Endothelial cell of umbilical vein (primary cell): Measurements from ENCODE around the gene CHST11. TPM values are rescaled to one million over a fixed set of nuclear protein-coding genes. Genes with fewer than 3 reads are reported as not detected.

ENCODE experiments used
- BruUV-seq: library from RNA; stranded (reverse); fragments of 400-500 nt; replicated peaks from 2 replicates; lab custom pipeline; 2021; lab: Mats Ljungman, UMichigan
- CTCF ChIA-PET: fragments of 300-600, 350-600 bp; sonication (Branson Sonifier 250); formaldehyde crosslinking; loops from one replicate; lab custom pipeline; 2021; ENCODE audit warnings: antibody characterized with exemption, inconsistent platforms; lab: Charles Lee
- POLR2A ChIA-PET: fragments of 300-600, 350-600 bp; sonication (Branson Sonifier 250); formaldehyde crosslinking; loops from one replicate; lab custom pipeline; 2021; ENCODE audit warnings: antibody characterized with exemption, inconsistent platforms; lab: Charles Lee
- DNase-seq: peaks from one replicate; pipeline ENCODE4 v3.0.0-alpha.2; 2011; ENCODE audit warnings: low read depth, low spot score
- FAIRE-seq: peaks from 2 replicates; lab custom pipeline; 2011; peaks lifted over from hg19 to GRCh38; lab: Jason Lieb, UNC
- H2AFZ ChIP-seq: 2 replicates; pipeline ENCODE4 v1.6.0; 2012; ENCODE audit warnings: low read depth, low read length, control low read depth, inconsistent platforms
- H3K27ac ChIP-seq: 2 replicates; pipeline ENCODE4 v1.5.1; 2011; ENCODE audit warnings: low read depth, mild to moderate bottlenecking, control low read depth, low read length, moderate library complexity; ENCODE audit not compliant: insufficient read depth
- H3K27me3 ChIP-seq, 2 experiments: 2 replicates each; pipeline versions ENCODE4 v1.6.0 to v1.6.1; 2011; ENCODE audit warnings: low read length in 2 of 2, mixed read lengths in 1 of 2; ENCODE audit not compliant: control insufficient read depth in 2 of 2, insufficient read depth in 2 of 2
- H3K36me3 ChIP-seq, 2 experiments: 2 replicates in 1 of 2; 3 replicates in 1 of 2; pipeline ENCODE4 v1.5.1; 2011; ENCODE audit warnings: low read length in 2 of 2, mild to moderate bottlenecking in 1 of 2, moderate library complexity in 1 of 2; ENCODE audit not compliant: control insufficient read depth in 2 of 2, insufficient read depth in 2 of 2; ENCODE audit errors: extremely low read depth in 1 of 2
- H3K4me1 ChIP-seq: 3 replicates; pipeline ENCODE4 v1.5.1; 2011; ENCODE audit warnings: mild to moderate bottlenecking, low read length; ENCODE audit not compliant: control insufficient read depth, insufficient read depth; ENCODE audit errors: extremely low read depth
- H3K4me2 ChIP-seq: 2 replicates; pipeline ENCODE4 v1.6.1; 2011; ENCODE audit warnings: low read length, control low read depth, mixed read lengths; ENCODE audit not compliant: insufficient read depth
- H3K4me3 ChIP-seq, 3 experiments: fragments of 200-600 bp in 1 of 3; sonication (generic), shearing (Covaris generic) in 1 of 3; replicated peaks in 1 of 3; 2 replicates each; pipeline ENCODE4 v1.5.1; 2011 to 2016; ENCODE audit warnings: control low read depth in 3 of 3, low read length in 3 of 3, mild to moderate bottlenecking in 2 of 3, inconsistent platforms in 1 of 3, low read depth in 1 of 3, moderate library complexity in 1 of 3; ENCODE audit not compliant: insufficient read depth in 1 of 3
- H3K79me2 ChIP-seq: 2 replicates; pipeline ENCODE4 v1.6.0; 2012; ENCODE audit warnings: low read length, inconsistent platforms; ENCODE audit not compliant: control insufficient read depth, insufficient read depth
- H3K9ac ChIP-seq: replicated peaks from 2 replicates; pipeline ENCODE3; 2011; ENCODE audit warnings: low read length, control low read depth; ENCODE audit not compliant: insufficient read depth; ENCODE audit errors: extremely low read depth
- H3K9me1 ChIP-seq: replicated peaks from 3 replicates; pipeline ENCODE4 v1.6.0; 2011; ENCODE audit warnings: mild to moderate bottlenecking, low read length; ENCODE audit not compliant: control insufficient read depth, insufficient read depth; ENCODE audit errors: extremely low read depth
- H3K9me3 ChIP-seq: replicated peaks from 2 replicates; pipeline ENCODE4 v1.5.1; 2012; ENCODE audit warnings: low read length, inconsistent platforms; ENCODE audit not compliant: control insufficient read depth, insufficient read depth
- H4K20me1 ChIP-seq: replicated peaks from 2 replicates; pipeline ENCODE3; 2011; ENCODE audit warnings: mild to moderate bottlenecking, low read length; ENCODE audit not compliant: control insufficient read depth, insufficient read depth; ENCODE audit errors: extremely low read depth
- EZH2 ChIP-seq: IDR thresholded peaks from 2 replicates; pipeline ENCODE4 v1.6.1; 2012; ENCODE audit warnings: borderline replicate concordance, low read depth, mild to moderate bottlenecking, moderate library complexity, low read length, inconsistent platforms; ENCODE audit not compliant: severe bottlenecking
- GATA2 ChIP-seq: IDR thresholded peaks from 2 replicates; pipeline ENCODE4 v1.7.0; 2011; ENCODE audit warnings: low read depth, mild to moderate bottlenecking, moderate library complexity, mixed read lengths, low read length; ENCODE audit not compliant: insufficient read length, insufficient read depth
- JUN ChIP-seq: IDR thresholded peaks from 2 replicates; pipeline ENCODE4 v1.6.1; 2011; ENCODE audit warnings: borderline replicate concordance, low read depth; ENCODE audit not compliant: insufficient read length, insufficient read depth
- MYC ChIP-seq: IDR thresholded peaks from one replicate; pipeline ENCODE4 v1.6.1; 2011; ENCODE audit warnings: mild to moderate bottlenecking, low read depth, low read length
- dilution Hi-C: fragments of 300-500 bp; cut with MboI; formaldehyde crosslinking; loops from one replicate; pipeline ENCODE4 v1.15.0; 2019; ENCODE audit warnings: low sequenced_read_pairs; ENCODE audit not compliant: extremely low pct_ligation_motif_present
- intact Hi-C: fragments of 100-400 bp; cut with micrococcal nuclease; formaldehyde crosslinking; loops from one replicate; pipeline ENCODE4 v1.10.0; 2022
- polyA plus RNA-seq, 4 experiments: library from polyadenylated mRNA; depleted of rRNA in 3 of 4; stranded (reverse) in 3 of 4; unstranded in 1 of 4; fragments of >200 nt; gene quantifications; 2 replicates each; pipeline versions ENCODE4 v1.2.1 to v1.2.3, GENCODE V29; 2011 to 2012; ENCODE audit warnings: missing spikeins in 1 of 4
- total RNA-seq: library from RNA; stranded (reverse); gene quantifications from 2 replicates; pipeline ENCODE4 v1.2.3, GENCODE V29; 2021
- TF ChIP-seq, protein P1 (sequence below), 2 donors: IDR thresholded peaks; 1 replicate in 1 of 2; 2 replicates in 1 of 2; pipeline ENCODE4 v1.5.1; 2011; ENCODE audit warnings: low read length in 2 of 2, mild to moderate bottlenecking in 2 of 2, moderate library complexity in 2 of 2, control low read depth in 1 of 2, inconsistent platforms in 1 of 2, low read depth in 1 of 2; ENCODE audit not compliant: insufficient read depth in 1 of 2; ENCODE audit errors: extremely low read depth in 1 of 2

CHST11 gene
- total and polyA plus RNA-seq, 2 donors (not counting 3 experiments of a cell fraction or from before 2014, with no cell fraction given): 19.7 to 20.9 TPM

- Histone ChIP-seq H3K4me3 (no peak overlapping the region), H3K4me1 (no peaks in the 10 kb centered on the region), H2AFZ (no peak overlapping the region), H3K27me3 (no peaks in the 10 kb centered on the region), H3K36me3 (no peaks in the 10 kb centered on the region), H3K9me1 (no peaks in the 10 kb centered on the region), H3K27ac (no peak overlapping the region), H3K4me2 (no peak overlapping the region), H3K79me2 (no peaks in the 10 kb centered on the region), H3K9ac (no peak overlapping the region), H3K9me3 (no peaks in the 10 kb centered on the region), H4K20me1 (peaks cover 2% of the 10 kb centered on the region)
- ChIA-PET CTCF (interaction anchor here (0.8 to 1.2 kb wide), 2 partner anchors 10 to 147 kb away, joined by 3 to 4 read pairs; no protein-coding TSS in a partner anchor), POLR2A (no interaction called here)
- dilution Hi-C loops (no loop called here), intact Hi-C loops (no loop called here)
- no TSS peak for BruUV-seq
- DNase-seq (peak; percentile 23), FAIRE-seq (peak; percentile 21)
- TF ChIP-seq, protein P1, sequence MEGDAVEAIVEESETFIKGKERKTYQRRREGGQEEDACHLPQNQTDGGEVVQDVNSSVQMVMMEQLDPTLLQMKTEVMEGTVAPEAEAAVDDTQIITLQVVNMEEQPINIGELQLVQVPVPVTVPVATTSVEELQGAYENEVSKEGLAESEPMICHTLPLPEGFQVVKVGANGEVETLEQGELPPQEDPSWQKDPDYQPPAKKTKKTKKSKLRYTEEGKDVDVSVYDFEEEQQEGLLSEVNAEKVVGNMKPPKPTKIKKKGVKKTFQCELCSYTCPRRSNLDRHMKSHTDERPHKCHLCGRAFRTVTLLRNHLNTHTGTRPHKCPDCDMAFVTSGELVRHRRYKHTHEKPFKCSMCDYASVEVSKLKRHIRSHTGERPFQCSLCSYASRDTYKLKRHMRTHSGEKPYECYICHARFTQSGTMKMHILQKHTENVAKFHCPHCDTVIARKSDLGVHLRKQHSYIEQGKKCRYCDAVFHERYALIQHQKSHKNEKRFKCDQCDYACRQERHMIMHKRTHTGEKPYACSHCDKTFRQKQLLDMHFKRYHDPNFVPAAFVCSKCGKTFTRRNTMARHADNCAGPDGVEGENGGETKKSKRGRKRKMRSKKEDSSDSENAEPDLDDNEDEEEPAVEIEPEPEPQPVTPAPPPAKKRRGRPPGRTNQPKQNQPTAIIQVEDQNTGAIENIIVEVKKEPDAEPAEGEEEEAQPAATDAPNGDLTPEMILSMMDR (IDR thresholded peaks at IDR 0.05; ENCODE audit: extremely low read depth in 1 of 2, insufficient read depth in 1 of 2, low read depth in 1 of 2, low read length in 2 of 2): no peak
- TF ChIP-seq JUN (no peak), MYC (no peak), GATA2 (no peak), EZH2 (no peak)
These were observed 187.3 kb downstream of the CHST11 start for GRCh38 chr12:104643819-104644669.
